ENCODE data around the gene FRMPD1. TPM values are rescaled to one million over a fixed set of nuclear protein-coding genes. Genes with fewer than 3 reads are reported as not detected.

Gene FRMPD1
- polyA plus RNA-seq, 1 donor from 2014 or later: 0.35 TPM

DNA sequence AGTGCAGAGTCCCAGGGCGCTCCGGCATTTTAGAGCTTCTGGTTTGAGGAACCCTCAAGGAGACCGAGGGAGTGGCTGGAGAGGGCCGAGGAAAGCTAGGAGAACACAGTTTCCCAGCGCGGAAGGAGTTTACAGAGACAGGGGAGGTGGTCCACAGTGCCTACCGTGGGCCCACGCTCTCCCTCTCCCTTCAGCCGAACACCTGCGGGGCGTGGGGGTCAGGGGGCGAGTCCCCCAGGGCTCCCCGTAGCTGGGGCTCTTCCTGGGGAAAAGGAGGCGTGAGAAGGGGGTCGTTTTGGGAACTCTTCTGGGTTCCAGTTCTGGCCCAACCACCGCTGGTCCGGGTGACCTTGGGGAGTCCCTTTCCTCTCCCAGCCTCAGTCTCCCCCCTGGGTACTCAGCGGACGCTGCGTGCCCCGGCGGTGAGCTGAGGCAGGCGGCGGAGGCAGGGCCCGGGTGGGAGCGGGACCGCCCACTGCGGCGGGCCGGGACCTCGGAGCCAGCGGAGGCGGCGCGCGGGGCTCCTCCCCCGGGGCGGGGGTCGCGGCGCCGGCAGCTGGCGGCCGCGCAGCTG, 368 bp upstream of the FRMPD1 start:
- Histone ChIP-seq H3K9me2 (ENCODE audit: insufficient read depth, low read length) (no peaks in the 10 kb centered on the region), H3K27me3 (ENCODE audit: insufficient read depth, low read depth, low read length) (peaks cover 40% of the 10 kb centered on the region), H3K36me3 (ENCODE audit: insufficient read depth, low read length) (no peaks in the 10 kb centered on the region), H2AFZ (ENCODE audit: low read depth, low read length) (no peak overlapping the region), H3K9ac (ENCODE audit: low read length) (no peak overlapping the region), H3K27ac (ENCODE audit: low read length) (no peak overlapping the region), H3F3A (ENCODE audit: insufficient read depth, low read length, poor library complexity, severe bottlenecking) (no peaks in the 10 kb centered on the region), H3K4me3 (ENCODE audit: low read length) (peak overlapping the region; percentile 58), H4K20me1 (ENCODE audit: insufficient read depth) (no peaks in the 10 kb centered on the region), H3K4me2 (ENCODE audit: low read length) (no peak overlapping the region), H3K79me2 (replicated peaks; ENCODE audit: insufficient read depth, low read length) (no peaks in the 10 kb centered on the region), H3K9me3 (ENCODE audit: low read length) (no peaks in the 10 kb centered on the region)
- TF ChIP-seq, protein P1, sequence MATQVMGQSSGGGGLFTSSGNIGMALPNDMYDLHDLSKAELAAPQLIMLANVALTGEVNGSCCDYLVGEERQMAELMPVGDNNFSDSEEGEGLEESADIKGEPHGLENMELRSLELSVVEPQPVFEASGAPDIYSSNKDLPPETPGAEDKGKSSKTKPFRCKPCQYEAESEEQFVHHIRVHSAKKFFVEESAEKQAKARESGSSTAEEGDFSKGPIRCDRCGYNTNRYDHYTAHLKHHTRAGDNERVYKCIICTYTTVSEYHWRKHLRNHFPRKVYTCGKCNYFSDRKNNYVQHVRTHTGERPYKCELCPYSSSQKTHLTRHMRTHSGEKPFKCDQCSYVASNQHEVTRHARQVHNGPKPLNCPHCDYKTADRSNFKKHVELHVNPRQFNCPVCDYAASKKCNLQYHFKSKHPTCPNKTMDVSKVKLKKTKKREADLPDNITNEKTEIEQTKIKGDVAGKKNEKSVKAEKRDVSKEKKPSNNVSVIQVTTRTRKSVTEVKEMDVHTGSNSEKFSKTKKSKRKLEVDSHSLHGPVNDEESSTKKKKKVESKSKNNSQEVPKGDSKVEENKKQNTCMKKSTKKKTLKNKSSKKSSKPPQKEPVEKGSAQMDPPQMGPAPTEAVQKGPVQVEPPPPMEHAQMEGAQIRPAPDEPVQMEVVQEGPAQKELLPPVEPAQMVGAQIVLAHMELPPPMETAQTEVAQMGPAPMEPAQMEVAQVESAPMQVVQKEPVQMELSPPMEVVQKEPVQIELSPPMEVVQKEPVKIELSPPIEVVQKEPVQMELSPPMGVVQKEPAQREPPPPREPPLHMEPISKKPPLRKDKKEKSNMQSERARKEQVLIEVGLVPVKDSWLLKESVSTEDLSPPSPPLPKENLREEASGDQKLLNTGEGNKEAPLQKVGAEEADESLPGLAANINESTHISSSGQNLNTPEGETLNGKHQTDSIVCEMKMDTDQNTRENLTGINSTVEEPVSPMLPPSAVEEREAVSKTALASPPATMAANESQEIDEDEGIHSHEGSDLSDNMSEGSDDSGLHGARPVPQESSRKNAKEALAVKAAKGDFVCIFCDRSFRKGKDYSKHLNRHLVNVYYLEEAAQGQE (IDR thresholded peaks at IDR 0.05; ENCODE audit: borderline replicate concordance): no peak
- no peak for TF ChIP-seq POLR2AphosphoS5 (IDR thresholded peaks at IDR 0.05)
- TF ChIP-seq, protein P2, sequence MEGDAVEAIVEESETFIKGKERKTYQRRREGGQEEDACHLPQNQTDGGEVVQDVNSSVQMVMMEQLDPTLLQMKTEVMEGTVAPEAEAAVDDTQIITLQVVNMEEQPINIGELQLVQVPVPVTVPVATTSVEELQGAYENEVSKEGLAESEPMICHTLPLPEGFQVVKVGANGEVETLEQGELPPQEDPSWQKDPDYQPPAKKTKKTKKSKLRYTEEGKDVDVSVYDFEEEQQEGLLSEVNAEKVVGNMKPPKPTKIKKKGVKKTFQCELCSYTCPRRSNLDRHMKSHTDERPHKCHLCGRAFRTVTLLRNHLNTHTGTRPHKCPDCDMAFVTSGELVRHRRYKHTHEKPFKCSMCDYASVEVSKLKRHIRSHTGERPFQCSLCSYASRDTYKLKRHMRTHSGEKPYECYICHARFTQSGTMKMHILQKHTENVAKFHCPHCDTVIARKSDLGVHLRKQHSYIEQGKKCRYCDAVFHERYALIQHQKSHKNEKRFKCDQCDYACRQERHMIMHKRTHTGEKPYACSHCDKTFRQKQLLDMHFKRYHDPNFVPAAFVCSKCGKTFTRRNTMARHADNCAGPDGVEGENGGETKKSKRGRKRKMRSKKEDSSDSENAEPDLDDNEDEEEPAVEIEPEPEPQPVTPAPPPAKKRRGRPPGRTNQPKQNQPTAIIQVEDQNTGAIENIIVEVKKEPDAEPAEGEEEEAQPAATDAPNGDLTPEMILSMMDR (IDR thresholded peaks at IDR 0.05; ENCODE audit: poor library complexity, severe bottlenecking): no peak

DNA sequence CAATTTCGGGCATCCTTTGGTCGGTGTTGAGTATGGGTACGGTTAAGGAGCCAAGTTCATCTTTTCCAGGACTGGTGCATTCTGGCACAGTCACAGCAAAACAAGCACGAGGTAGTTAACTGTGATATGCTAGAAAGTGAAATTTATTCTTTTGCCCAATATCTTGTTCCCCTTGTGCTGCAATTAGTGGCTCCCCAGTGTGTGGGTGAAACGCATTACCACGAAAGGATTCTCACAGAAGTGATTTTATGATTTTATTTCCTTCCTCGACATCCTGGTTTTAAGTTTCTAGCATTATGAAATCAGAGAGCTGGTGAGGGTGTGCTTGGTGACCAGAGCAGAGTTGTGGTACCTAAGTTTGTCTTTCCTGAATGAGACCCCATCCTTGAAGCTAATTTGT, 1.5 kb downstream of the FRMPD1 start:
- Histone ChIP-seq H3K9me3 (ENCODE audit: low read length) (no peaks in the 10 kb centered on the region), H3F3A (ENCODE audit: insufficient read depth, low read length, poor library complexity, severe bottlenecking) (no peaks in the 10 kb centered on the region), H2AFZ (ENCODE audit: low read depth, low read length) (no peak overlapping the region), H3K27me3 (ENCODE audit: insufficient read depth, low read depth, low read length) (peaks cover 40% of the 10 kb centered on the region), H4K20me1 (ENCODE audit: insufficient read depth) (no peaks in the 10 kb centered on the region), H3K4me3 (ENCODE audit: low read length) (no peak overlapping the region), H3K79me2 (replicated peaks; ENCODE audit: insufficient read depth, low read length) (no peaks in the 10 kb centered on the region), H3K36me3 (ENCODE audit: insufficient read depth, low read length) (no peaks in the 10 kb centered on the region), H3K4me2 (ENCODE audit: low read length) (no peak overlapping the region), H3K9ac (ENCODE audit: low read length) (no peak overlapping the region), H3K27ac (ENCODE audit: low read length) (no peak overlapping the region), H3K9me2 (ENCODE audit: insufficient read depth, low read length) (no peaks in the 10 kb centered on the region)
- TF ChIP-seq, protein P1 (IDR thresholded peaks at IDR 0.05; ENCODE audit: borderline replicate concordance): no peak
- no peak for TF ChIP-seq EP300 (conservative IDR thresholded peaks at IDR 0.05; ENCODE audit: poor library complexity, severe bottlenecking)
- no peak for TF ChIP-seq POLR2AphosphoS5 (IDR thresholded peaks at IDR 0.05)
- no peak for TF ChIP-seq RAD21 (conservative IDR thresholded peaks at IDR 0.05)
- no peak for TF ChIP-seq MXI1 (conservative IDR thresholded peaks at IDR 0.05; ENCODE audit: poor library complexity, severe bottlenecking)
- TF ChIP-seq, protein P2 (IDR thresholded peaks at IDR 0.05; ENCODE audit: poor library complexity, severe bottlenecking): no peak
- TF ChIP-seq TAF1 (IDR thresholded peaks at IDR 0.05; ENCODE audit: low read depth): no peak
- TF ChIP-seq SMC3 (conservative IDR thresholded peaks at IDR 0.05; ENCODE audit: poor library complexity): no peak
- no peak for TF ChIP-seq EZH2 (IDR thresholded peaks at IDR 0.05; ENCODE audit: borderline replicate concordance, insufficient read depth, low read length, poor library complexity, severe bottlenecking)
